ENCODE measurements around the gene PTPRG. TPM values are rescaled to one million over a fixed set of nuclear protein-coding genes. Genes with fewer than 3 reads are reported as not detected.

PTPRG gene
- total and polyA plus RNA-seq, 2 of the 13 experiments (the other 11 are each of a cell fraction or from before 2014, with no cell fraction given): 8.0 to 25.3 TPM

- TF ChIP-seq ZNF407 (CRISPR knock-in tag; IDR thresholded peaks at IDR 0.05; ENCODE audit: not compliant biosample characterization) (no peak), ZBTB37 (CRISPR knock-in tag; IDR thresholded peaks at IDR 0.05) (no peak), ZNF749 (CRISPR knock-in tag; IDR thresholded peaks at IDR 0.05; ENCODE audit: borderline replicate concordance) (no peak), NFIB (CRISPR knock-in tag; IDR thresholded peaks at IDR 0.05; ENCODE audit: borderline replicate concordance) (no peak), TFAP4 (IDR thresholded peaks at IDR 0.05; ENCODE audit: borderline replicate concordance, low read depth) (no peak), ZNF12 (CRISPR knock-in tag; IDR thresholded peaks at IDR 0.05) (no peak), ZNF556 (CRISPR knock-in tag; IDR thresholded peaks at IDR 0.05; ENCODE audit: borderline replicate concordance) (no peak), FOXO4 (CRISPR knock-in tag; conservative IDR thresholded peaks at IDR 0.05) (no peak), ZNF138 (CRISPR knock-in tag; IDR thresholded peaks at IDR 0.05; ENCODE audit: low read depth) (no peak), ZBTB2 (CRISPR knock-in tag; IDR thresholded peaks at IDR 0.05; ENCODE audit: low read depth) (no peak), SAFB2 (CRISPR knock-in tag; IDR thresholded peaks at IDR 0.05; ENCODE audit: borderline replicate concordance, low read depth) (no peak)
These were observed 19.7 kb upstream of the PTPRG start (continued) for GRCh38 chr3:61541694-61542093.

Measured in HepG2 (cell line).